Stimulated activated naive CD8-positive, alpha-beta T cell treated with anti-CD3 and anti-CD28 coated beads, Interleukin-15, amount 100 ng/mL, for 72 hours (primary cell): Measurements from ENCODE around the gene CTSL.

Experiments used
- ATAC-seq: fragments of 150-1000 bp; cut with Tn5 transposase; 2 replicates; pipeline ENCODE4 v1.10.0; 2021; ENCODE audit warnings: mild to moderate bottlenecking, moderate library complexity
- DNase-seq, 2 donors: peaks; one replicate each; pipeline ENCODE4 v3.0.0; 2021 to 2022
- H3K27ac Mint-ChIP-seq, 2 donors: one replicate each; pipeline ENCODE4 v1.8.0; 2022; ENCODE audit warnings: mild to moderate bottlenecking in 2 of 2, mixed read lengths in 2 of 2, moderate library complexity in 2 of 2
- H3K27me3 Mint-ChIP-seq: one replicate; pipeline ENCODE4 v1.8.0; 2022; ENCODE audit warnings: mixed read lengths
- H3K4me1 Mint-ChIP-seq: one replicate; pipeline ENCODE4 v1.8.0; 2022; ENCODE audit warnings: mild to moderate bottlenecking, mixed read lengths
- H3K4me3 Mint-ChIP-seq, 2 donors: one replicate each; pipeline ENCODE4 v1.8.0; 2022; ENCODE audit warnings: mild to moderate bottlenecking in 2 of 2, mixed read lengths in 2 of 2, moderate library complexity in 1 of 2
- H3K9me3 Mint-ChIP-seq, 2 donors: one replicate each; pipeline ENCODE4 v1.8.0; 2022; ENCODE audit warnings: mixed read lengths in 2 of 2

Gene CTSL

GRCh38 chr9:87711857-87712800 is 13.8 kb upstream of the CTSL start:
- DNase-seq (no peak), ATAC-seq (no peak)
- peaks cover 10% of the 10 kb centered on the region for H3K4me1 Mint-ChIP-seq
- H3K4me3 Mint-ChIP-seq = no peak overlapping the region
- H3K27me3 Mint-ChIP-seq = no peaks in the 10 kb centered on the region
- H3K9me3 Mint-ChIP-seq = no peaks in the 10 kb centered on the region
- no peak overlapping the region for H3K27ac Mint-ChIP-seq

GRCh38 chr9:87712801-87713277 is 13.1 kb upstream of the CTSL start:
- Mint-ChIP-seq H3K4me3 (no peak overlapping the region), H3K27me3 (no peaks in the 10 kb centered on the region), H3K4me1 (peaks cover 10% of the 10 kb centered on the region)

GRCh38 chr9:87713278-87713987 is 12.5 kb upstream of the CTSL start:
- no peaks in the 10 kb centered on the region for H3K9me3 Mint-ChIP-seq
- ATAC-seq = no peak
- peaks cover 4% of the 10 kb centered on the region for H3K27me3 Mint-ChIP-seq
- no peak for DNase-seq
- H3K4me3 Mint-ChIP-seq = no peak overlapping the region
- H3K4me1 Mint-ChIP-seq = peaks cover 10% of the 10 kb centered on the region
- H3K27ac Mint-ChIP-seq = no peak overlapping the region

More at GRCh38 chr9:87712801-87713277, 13.1 kb upstream of the CTSL start:
- ATAC-seq (no peak), DNase-seq (no peak)
- Mint-ChIP-seq H3K9me3 (no peaks in the 10 kb centered on the region), H3K27ac (no peak overlapping the region)

- no peak for ATAC-seq
- no peak overlapping the region for H3K27ac Mint-ChIP-seq
- H3K27me3 Mint-ChIP-seq = peaks cover 9% of the 10 kb centered on the region
- peaks cover 5% of the 10 kb centered on the region for H3K4me1 Mint-ChIP-seq
- H3K9me3 Mint-ChIP-seq = no peaks in the 10 kb centered on the region
- DNase-seq = no peak
- H3K4me3 Mint-ChIP-seq = no peak overlapping the region
Observed at GRCh38 chr9:87713988-87714330, 12.0 kb upstream of the CTSL start.

- ATAC-seq (no peak), DNase-seq (no peak)
- Mint-ChIP-seq H3K27ac (no peak overlapping the region), H3K9me3 (no peaks in the 10 kb centered on the region), H3K27me3 (peaks cover 13% of the 10 kb centered on the region), H3K4me3 (no peak overlapping the region), H3K4me1 (no peaks in the 10 kb centered on the region)
Observed at GRCh38 chr9:87714819-87715218, 11.1 kb upstream of the CTSL start.

GRCh38 chr9:87716141-87716540 is 9.8 kb upstream of the CTSL start:
- Mint-ChIP-seq H3K4me3 (no peak overlapping the region), H3K4me1 (no peaks in the 10 kb centered on the region), H3K27ac (no peak overlapping the region), H3K9me3 (no peaks in the 10 kb centered on the region), H3K27me3 (peaks cover 15% of the 10 kb centered on the region)
- no peak for ATAC-seq
- DNase-seq = no peak

GRCh38 chr9:87717456-87717855 is 8.5 kb upstream of the CTSL start:
- H3K4me1 Mint-ChIP-seq = no peaks in the 10 kb centered on the region
- ATAC-seq (peak; percentile 20), DNase-seq (no peak)
- no peak overlapping the region for H3K4me3 Mint-ChIP-seq
- no peaks in the 10 kb centered on the region for H3K9me3 Mint-ChIP-seq
- peaks cover 26% of the 10 kb centered on the region for H3K27me3 Mint-ChIP-seq
- no peak overlapping the region for H3K27ac Mint-ChIP-seq

- peaks cover 26% of the 10 kb centered on the region for H3K27me3 Mint-ChIP-seq
- ATAC-seq (no peak), DNase-seq (no peak)
- no peaks in the 10 kb centered on the region for H3K4me1 Mint-ChIP-seq
- no peaks in the 10 kb centered on the region for H3K9me3 Mint-ChIP-seq
- no peak overlapping the region for H3K4me3 Mint-ChIP-seq
- H3K27ac Mint-ChIP-seq = no peak overlapping the region
Observed at GRCh38 chr9:87718231-87718630, 7.7 kb upstream of the CTSL start.

- H3K27ac Mint-ChIP-seq = no peak overlapping the region
- peaks cover 28% of the 10 kb centered on the region for H3K27me3 Mint-ChIP-seq
- H3K4me1 Mint-ChIP-seq = no peaks in the 10 kb centered on the region
- DNase-seq (no peak), ATAC-seq (no peak)
- no peak overlapping the region for H3K4me3 Mint-ChIP-seq
- H3K9me3 Mint-ChIP-seq = no peaks in the 10 kb centered on the region
Observed at GRCh38 chr9:87718852-87719612, 6.9 kb upstream of the CTSL start.

- no peaks in the 10 kb centered on the region for H3K9me3 Mint-ChIP-seq
- H3K27ac Mint-ChIP-seq = no peak overlapping the region
- no peaks in the 10 kb centered on the region for H3K4me1 Mint-ChIP-seq
Observed at GRCh38 chr9:87720173-87720572, 5.7 kb upstream of the CTSL start.

GRCh38 chr9:87722393-87723088 is 3.4 kb upstream of the CTSL start:
- H3K4me1 Mint-ChIP-seq = peaks cover 13% of the 10 kb centered on the region
- H3K9me3 Mint-ChIP-seq = no peaks in the 10 kb centered on the region
- ATAC-seq = no peak

More at GRCh38 chr9:87720173-87720572, 5.7 kb upstream of the CTSL start:
- Mint-ChIP-seq H3K27me3 (peaks cover 40% of the 10 kb centered on the region), H3K4me3 (no peak overlapping the region)
- no peak for DNase-seq
- ATAC-seq = no peak

GRCh38 chr9:87725356-87725899 is 491 bp upstream of the CTSL start:
- peaks cover 13% of the 10 kb centered on the region for H3K4me1 Mint-ChIP-seq
- no peak overlapping the region for H3K27ac Mint-ChIP-seq

More at GRCh38 chr9:87722393-87723088, 3.4 kb upstream of the CTSL start:
- no peak for DNase-seq
- H3K4me3 Mint-ChIP-seq = no peak overlapping the region
- peaks cover 61% of the 10 kb centered on the region for H3K27me3 Mint-ChIP-seq
- H3K27ac Mint-ChIP-seq = no peak overlapping the region

GRCh38 chr9:87729246-87729645 is 3.3 kb downstream of the CTSL start:
- Mint-ChIP-seq H3K27ac (no peak overlapping the region), H3K4me3 (no peak overlapping the region), H3K4me1 (peaks cover 13% of the 10 kb centered on the region), H3K9me3 (peaks cover 0 to 6% of the 10 kb centered on the region in 2 donors), H3K27me3 (peaks cover 76% of the 10 kb centered on the region)
- no peak for DNase-seq
- ATAC-seq = no peak

More at GRCh38 chr9:87725356-87725899, 491 bp upstream of the CTSL start:
- DNase-seq (no peak), ATAC-seq (peak; percentile 10)
- Mint-ChIP-seq H3K4me3 (peak overlapping the region; percentile 82 to 86), H3K9me3 (no peaks in the 10 kb centered on the region), H3K27me3 (peaks cover 62% of the 10 kb centered on the region)

GRCh38 chr9:87731321-87731720 is 5.4 kb downstream of the CTSL start:
- Mint-ChIP-seq H3K27ac (no peak overlapping the region), H3K27me3 (peaks cover 56% of the 10 kb centered on the region), H3K4me1 (peaks cover 2% of the 10 kb centered on the region), H3K9me3 (peaks cover 0 to 6% of the 10 kb centered on the region in 2 donors), H3K4me3 (no peak overlapping the region)
- DNase-seq (no peak), ATAC-seq (no peak)

- peaks cover 0 to 6% of the 10 kb centered on the region in 2 donors for H3K9me3 Mint-ChIP-seq
Observed at GRCh38 chr9:87732344-87732743, 6.4 kb downstream of the CTSL start.

More at GRCh38 chr9:87732344-87732743, 6.4 kb downstream of the CTSL start:
- H3K4me1 Mint-ChIP-seq = no peaks in the 10 kb centered on the region
- H3K27me3 Mint-ChIP-seq = peaks cover 48% of the 10 kb centered on the region
- no peak overlapping the region for H3K4me3 Mint-ChIP-seq
- H3K27ac Mint-ChIP-seq = no peak overlapping the region
- DNase-seq (no peak), ATAC-seq (no peak)
